ENCODE measurements around the gene ATP6V1D. TPM values are rescaled to one million over a fixed set of nuclear protein-coding genes. Genes with fewer than 3 reads are reported as not detected.

Gene ATP6V1D
- total and polyA plus RNA-seq, 2 experiments from 2014 or later: 69.0 to 204 TPM

- no peak for DNase-seq (ENCODE audit: low read depth in 1 of 2, low spot score in 1 of 2)
- Histone ChIP-seq H3K27me3 (no peaks in the 10 kb centered on the region), H3K9me3 (ENCODE audit: low read depth) (no peaks in the 10 kb centered on the region), H3K4me3 (no peak overlapping the region), H3K27ac (no peak overlapping the region), H3K36me3 (peaks cover 45% of the 10 kb centered on the region), H3K4me1 (ENCODE audit: low read depth) (no peaks in the 10 kb centered on the region)
- TF ChIP-seq CTCF (IDR thresholded peaks at IDR 0.05; ENCODE audit: low read depth, low read length): no peak
These were observed 25.5 kb upstream of the ATP6V1D start for GRCh38 chr14:67385120-67385519.

GRCh38 chr14:67377916-67378315, 18.3 kb upstream of the ATP6V1D start:
- no peak for TF ChIP-seq CTCF (IDR thresholded peaks at IDR 0.05; ENCODE audit: low read depth, low read length)
- Histone ChIP-seq H3K36me3 (peaks cover 64% of the 10 kb centered on the region), H3K27me3 (no peaks in the 10 kb centered on the region), H3K4me1 (ENCODE audit: low read depth) (no peaks in the 10 kb centered on the region), H3K4me3 (no peak overlapping the region), H3K27ac (no peak overlapping the region), H3K9me3 (ENCODE audit: low read depth) (no peaks in the 10 kb centered on the region)
- DNase-seq (ENCODE audit: low read depth in 1 of 2, low spot score in 1 of 2): no peak

- Histone ChIP-seq H3K4me1 (ENCODE audit: low read depth) (no peaks in the 10 kb centered on the region), H3K4me3 (no peak overlapping the region), H3K9me3 (ENCODE audit: low read depth) (no peaks in the 10 kb centered on the region), H3K27me3 (no peaks in the 10 kb centered on the region), H3K36me3 (peaks cover 68% of the 10 kb centered on the region), H3K27ac (no peak overlapping the region)
- TF ChIP-seq CTCF (IDR thresholded peaks at IDR 0.05; ENCODE audit: low read depth, low read length): no peak
- no peak for DNase-seq (ENCODE audit: low read depth in 1 of 2, low spot score in 1 of 2)
These were observed 13.7 kb upstream of the ATP6V1D start for GRCh38 chr14:67373347-67373746.

GRCh38 chr14:67372833-67373232, 13.2 kb upstream of the ATP6V1D start:
- TF ChIP-seq CTCF (IDR thresholded peaks at IDR 0.05; ENCODE audit: low read depth, low read length): no peak
- H3K36me3 ChIP-seq: peaks cover 69% of the 10 kb centered on the region
- H3K4me1 ChIP-seq (ENCODE audit: low read depth): no peaks in the 10 kb centered on the region
- DNase-seq (ENCODE audit: low read depth in 1 of 2, low spot score in 1 of 2): no peak
- no peaks in the 10 kb centered on the region for H3K9me3 ChIP-seq (ENCODE audit: low read depth)
- H3K27me3 ChIP-seq: no peaks in the 10 kb centered on the region
- no peak overlapping the region for H3K4me3 ChIP-seq
- H3K27ac ChIP-seq: no peak overlapping the region

GRCh38 chr14:67371247-67372148, 11.9 kb upstream of the ATP6V1D start:
- no peak for TF ChIP-seq CTCF (IDR thresholded peaks at IDR 0.05; ENCODE audit: low read depth, low read length)
- DNase-seq (ENCODE audit: low read depth in 1 of 2, low spot score in 1 of 2): peak in 1 of 2 donors; percentile 39
- Histone ChIP-seq H3K4me1 (ENCODE audit: low read depth) (no peaks in the 10 kb centered on the region), H3K9me3 (ENCODE audit: low read depth) (no peaks in the 10 kb centered on the region), H3K27ac (no peak overlapping the region), H3K27me3 (no peaks in the 10 kb centered on the region), H3K4me3 (no peak overlapping the region), H3K36me3 (peaks cover 68% of the 10 kb centered on the region)
